H9 (cell line): ENCODE data around the gene TMC3. TPM values are rescaled to one million over a fixed set of nuclear protein-coding genes. Genes with fewer than 3 reads are reported as not detected.

Experiments used
- DNase-seq: peaks from one replicate; pipeline ENCODE4 v3.0.0-alpha.2; 2017
- H2AFZ ChIP-seq: one replicate; pipeline ENCODE4 v1.6.1; 2013; ENCODE audit warnings: mild to moderate bottlenecking, low read length, control low read depth, moderate library complexity
- H2AK5ac ChIP-seq: 2 replicates; pipeline ENCODE4 v1.6.1; 2013; ENCODE audit warnings: low read length, control low read depth, mixed read lengths; ENCODE audit not compliant: insufficient read length
- H2BK120ac ChIP-seq: one replicate; pipeline ENCODE4 v1.6.1; 2013; ENCODE audit warnings: low read depth, mild to moderate bottlenecking, low read length, control low read depth, inconsistent platforms; ENCODE audit not compliant: poor library complexity, severe bottlenecking
- H2BK12ac ChIP-seq: 2 replicates; pipeline ENCODE4 v1.6.1; 2013; ENCODE audit warnings: low read length, control low read depth, mixed read lengths, low read depth; ENCODE audit not compliant: insufficient read length
- H2BK15ac ChIP-seq: 2 replicates; pipeline ENCODE4 v1.6.1; 2013; ENCODE audit warnings: low read depth, low read length, control low read depth
- H2BK20ac ChIP-seq: one replicate; pipeline ENCODE4 v1.6.1; 2013; ENCODE audit warnings: low read depth, mild to moderate bottlenecking, low read length, control low read depth, inconsistent platforms; ENCODE audit not compliant: poor library complexity, severe bottlenecking
- H2BK5ac ChIP-seq: 2 replicates; pipeline ENCODE4 v1.6.1; 2013; ENCODE audit warnings: low read length, control low read depth, mixed read lengths; ENCODE audit not compliant: insufficient read length
- H3K14ac ChIP-seq: 2 replicates; pipeline ENCODE4 v1.6.1; 2013; ENCODE audit warnings: low read length, control low read depth; ENCODE audit not compliant: insufficient read depth
- H3K18ac ChIP-seq: 2 replicates; pipeline ENCODE4 v1.6.1; 2013; ENCODE audit warnings: low read depth, mild to moderate bottlenecking, mixed read lengths, low read length, control low read depth; ENCODE audit not compliant: insufficient read length
- H3K23ac ChIP-seq: 2 replicates; pipeline ENCODE4 v1.6.1; 2013; ENCODE audit warnings: low read length, control low read depth, mixed read lengths, low read depth; ENCODE audit not compliant: insufficient read length
- H3K23me2 ChIP-seq: 2 replicates; pipeline ENCODE4 v1.6.1; 2013; ENCODE audit warnings: low read depth, mild to moderate bottlenecking, mixed read lengths, low read length, control low read depth; ENCODE audit not compliant: insufficient read length, poor library complexity, severe bottlenecking
- H3K27ac ChIP-seq: 2 replicates; pipeline ENCODE4 v1.5.1; 2013; ENCODE audit warnings: low read length, control low read depth, mixed read lengths, low read depth; ENCODE audit not compliant: insufficient read length
- H3K27me3 ChIP-seq: 2 replicates; pipeline ENCODE4 v1.6.1; 2013; ENCODE audit warnings: low read length, control low read depth, inconsistent platforms; ENCODE audit not compliant: insufficient read depth
- H3K4ac ChIP-seq: 2 replicates; pipeline ENCODE4 v1.6.1; 2013; ENCODE audit warnings: low read depth, mild to moderate bottlenecking, control low read depth, inconsistent platforms, low read length, moderate library complexity
- H3K4me1 ChIP-seq: 2 replicates; pipeline ENCODE4 v1.6.1; 2013; ENCODE audit warnings: low read length, control low read depth, inconsistent platforms; ENCODE audit not compliant: insufficient read depth
- H3K4me2 ChIP-seq: 2 replicates; pipeline ENCODE4 v1.6.1; 2013; ENCODE audit warnings: low read length, control low read depth, mixed read lengths; ENCODE audit not compliant: insufficient read length, insufficient read depth
- H3K56ac ChIP-seq: 2 replicates; pipeline ENCODE4 v1.6.1; 2013; ENCODE audit warnings: low read depth, mild to moderate bottlenecking, mixed read lengths, low read length, control low read depth; ENCODE audit not compliant: insufficient read length
- H3K79me1 ChIP-seq: 2 replicates; pipeline ENCODE4 v1.6.1; 2013; ENCODE audit warnings: low read depth, mild to moderate bottlenecking, moderate library complexity, low read length, control low read depth, inconsistent platforms; ENCODE audit not compliant: insufficient read depth, poor library complexity, severe bottlenecking
- H3K79me2 ChIP-seq: 2 replicates; pipeline ENCODE4 v1.6.1; 2013; ENCODE audit warnings: low read length, control low read depth, inconsistent platforms; ENCODE audit not compliant: insufficient read depth
- H3K9ac ChIP-seq: 2 replicates; pipeline ENCODE4 v1.6.1; 2013; ENCODE audit warnings: low read length, control low read depth, mixed read lengths; ENCODE audit not compliant: insufficient read length; ENCODE audit errors: extremely low read depth
- H3K9me3 ChIP-seq: one replicate; pipeline ENCODE4 v1.6.1; 2013; ENCODE audit warnings: low read depth, low read length, inconsistent platforms; ENCODE audit not compliant: control insufficient read depth
- H3T11ph ChIP-seq: one replicate; pipeline ENCODE4 v1.6.1; 2013; ENCODE audit warnings: mild to moderate bottlenecking, low read length, control low read depth, inconsistent platforms
- H4K20me1 ChIP-seq: one replicate; pipeline ENCODE4 v1.6.1; 2013; ENCODE audit not compliant: control insufficient read depth, insufficient read length, insufficient read depth
- H4K5ac ChIP-seq: 2 replicates; pipeline ENCODE4 v1.6.1; 2013; ENCODE audit warnings: low read depth, mild to moderate bottlenecking, mixed read lengths, low read length, control low read depth; ENCODE audit not compliant: insufficient read length
- H4K8ac ChIP-seq: replicated peaks from 2 replicates; pipeline ENCODE4 v1.6.1; 2013; ENCODE audit warnings: low read length, control low read depth, mixed read lengths, low read depth; ENCODE audit not compliant: insufficient read length
- H4K91ac ChIP-seq: 2 replicates; pipeline ENCODE4 v1.6.1; 2013; ENCODE audit warnings: low read depth, mild to moderate bottlenecking, moderate library complexity, mixed read lengths, low read length, control low read depth; ENCODE audit not compliant: insufficient read length
- H3K27ac Mint-ChIP-seq, 3 experiments: 2 replicates in 2 of 3; 3 replicates in 1 of 3; pipeline ENCODE4 v1.8.0; 2020 to 2021; ENCODE audit warnings: mixed read lengths in 3 of 3, mild to moderate bottlenecking in 1 of 3, moderate library complexity in 1 of 3
- H3K27me3 Mint-ChIP-seq: 2 replicates; pipeline ENCODE4 v1.8.0; 2021; ENCODE audit warnings: low read depth, mild to moderate bottlenecking, moderate library complexity, mixed read lengths
- H3K36me3 Mint-ChIP-seq, 3 experiments: 2 replicates in 2 of 3; 3 replicates in 1 of 3; pipeline ENCODE4 v1.8.0; 2020 to 2021; ENCODE audit warnings: low read depth in 3 of 3, mixed read lengths in 3 of 3; ENCODE audit not compliant: insufficient read depth in 1 of 3
- H3K4me1 Mint-ChIP-seq, 2 experiments: 2 replicates each; pipeline ENCODE4 v1.8.0; 2020; ENCODE audit warnings: mixed read lengths in 2 of 2
- H3K4me3 Mint-ChIP-seq, 2 experiments: 2 replicates in 1 of 2; 3 replicates in 1 of 2; pipeline ENCODE4 v1.8.0; 2020 to 2021; ENCODE audit warnings: mild to moderate bottlenecking in 2 of 2, mixed read lengths in 2 of 2, moderate library complexity in 1 of 2
- H3K9me3 Mint-ChIP-seq, 2 experiments: 2 replicates in 1 of 2; 3 replicates in 1 of 2; pipeline ENCODE4 v1.8.0; 2020; ENCODE audit warnings: mild to moderate bottlenecking in 2 of 2, mixed read lengths in 2 of 2, moderate library complexity in 1 of 2
- CTCF ChIP-seq: fragments of 200-600 bp; sonication (generic); conservative IDR thresholded peaks from 3 replicates; pipeline ENCODE4 v1.8.0; 2021; ENCODE audit warnings: antibody characterized with exemption, mild to moderate bottlenecking
- WGBS: extraction: QIAGEN DNeasy Blood & Tissue Kit; methylation state at CpG from one replicate; pipeline ENCODE4 v1.1.7; 2013; ENCODE audit warnings: missing lambda C conversion rate, low lambda C conversion rate, mixed read lengths; ENCODE audit not compliant: insufficient read length; ENCODE audit errors: extremely low coverage; 5-methylcytosine and 5-hydroxymethylcytosine counted together
- total RNA-seq: library from RNA; stranded (reverse); gene quantifications from 2 replicates; pipeline ENCODE4 v1.2.1, GENCODE V29; 2021

The TMC3 gene
- total RNA-seq, 1 experiment from 2014 or later = not detected

- Histone ChIP-seq H3K4me1 (no peaks in the 10 kb centered on the region), H2BK120ac (no peak overlapping the region), H2BK20ac (no peak overlapping the region), H2BK15ac (no peak overlapping the region), H2AFZ (no peak overlapping the region), H3K56ac (no peak overlapping the region), H3K23ac (no peak overlapping the region), H3K4me2 (no peak overlapping the region), H3K4ac (no peak overlapping the region), H2BK12ac (no peak overlapping the region), H3K27ac (no peak overlapping the region), H4K20me1 (no peaks in the 10 kb centered on the region), H3K79me2 (no peaks in the 10 kb centered on the region), H3K9ac (no peak overlapping the region), H2AK5ac (no peak overlapping the region), H3K79me1 (no peaks in the 10 kb centered on the region), H3K27me3 (no peaks in the 10 kb centered on the region), H4K91ac (no peak overlapping the region), H3K9me3 (no peaks in the 10 kb centered on the region), H2BK5ac (no peak overlapping the region), H3K18ac (no peak overlapping the region), H3K14ac (no peak overlapping the region), H4K5ac (no peak overlapping the region), H3K23me2 (no peaks in the 10 kb centered on the region), H3T11ph (no peak overlapping the region), H4K8ac (no peak overlapping the region)
- H3K27me3 Mint-ChIP-seq = no peaks in the 10 kb centered on the region; the same call in 1 of the 2 replicates
- no peak for DNase-seq
- no peaks in the 10 kb centered on the region for H3K4me1 Mint-ChIP-seq
- H3K9me3 Mint-ChIP-seq = no peaks in the 10 kb centered on the region
- no CpG with 5 or more reads among the region's 5 CpGs for WGBS
- no peak overlapping the region for H3K27ac Mint-ChIP-seq
- no peaks in the 10 kb centered on the region; a peak in 1 of 7 replicates for H3K36me3 Mint-ChIP-seq
- no peak for TF ChIP-seq CTCF
- no peak overlapping the region for H3K4me3 Mint-ChIP-seq
Measured at GRCh38 chr15:81363718-81364500, 10.1 kb downstream of the TMC3 start.
